Activated CD4-positive, alpha-beta memory T cell treated with anti-CD3 and anti-CD28 coated beads, Interleukin-2, amount 10 ng/mL, durations not matched to agents 7 days and 5 days (primary cell): Measurements from ENCODE around the gene COASY. TPM values are rescaled to one million over a fixed set of nuclear protein-coding genes. Genes with fewer than 3 reads are reported as not detected.
A peak's percentile ranks its signal among the peaks of the same experiment; 100 is the strongest.
"Not testable (repeated sequence)": the region's sequence is repeated elsewhere in the genome, so short reads cannot be mapped to it uniquely, and the experiment has no call there.

Source experiments
- CTCF ChIA-PET: fragments of 350-600 bp; sonication (Branson Sonifier 250); formaldehyde crosslinking; loops from one replicate; lab custom pipeline; 2021; ENCODE audit warnings: antibody characterized with exemption, inconsistent platforms; lab: Charles Lee
- POLR2A ChIA-PET: fragments of 350-600 bp; sonication (Branson Sonifier 250); formaldehyde crosslinking; loops from one replicate; lab custom pipeline; 2021; ENCODE audit warnings: antibody characterized with exemption; lab: Charles Lee
- DNase-seq: peaks from one replicate; pipeline ENCODE4 v3.0.0-alpha.2; 2020
- H3K27ac Mint-ChIP-seq: one replicate; pipeline ENCODE4 v1.8.0; 2021; ENCODE audit warnings: mild to moderate bottlenecking, mixed read lengths
- H3K27me3 Mint-ChIP-seq: one replicate; pipeline ENCODE4 v1.8.0; 2021; ENCODE audit warnings: mixed read lengths
- H3K36me3 Mint-ChIP-seq: one replicate; pipeline ENCODE4 v1.8.0; 2021; ENCODE audit warnings: low read depth, mixed read lengths
- H3K4me1 Mint-ChIP-seq: one replicate; pipeline ENCODE4 v1.8.0; 2021; ENCODE audit warnings: mixed read lengths
- H3K4me3 Mint-ChIP-seq: one replicate; pipeline ENCODE4 v1.8.0; 2021; ENCODE audit warnings: mild to moderate bottlenecking, mixed read lengths
- H3K9me3 Mint-ChIP-seq: one replicate; pipeline ENCODE4 v1.8.0; 2021; ENCODE audit warnings: mixed read lengths
- total RNA-seq, 2 experiments: library from RNA; stranded (reverse); gene quantifications; one replicate each; pipeline ENCODE4 v1.2.3, GENCODE V29; 2021

Gene COASY
- total RNA-seq, 2 experiments from 2014 or later: 80.1 to 84.3 TPM

DNA sequence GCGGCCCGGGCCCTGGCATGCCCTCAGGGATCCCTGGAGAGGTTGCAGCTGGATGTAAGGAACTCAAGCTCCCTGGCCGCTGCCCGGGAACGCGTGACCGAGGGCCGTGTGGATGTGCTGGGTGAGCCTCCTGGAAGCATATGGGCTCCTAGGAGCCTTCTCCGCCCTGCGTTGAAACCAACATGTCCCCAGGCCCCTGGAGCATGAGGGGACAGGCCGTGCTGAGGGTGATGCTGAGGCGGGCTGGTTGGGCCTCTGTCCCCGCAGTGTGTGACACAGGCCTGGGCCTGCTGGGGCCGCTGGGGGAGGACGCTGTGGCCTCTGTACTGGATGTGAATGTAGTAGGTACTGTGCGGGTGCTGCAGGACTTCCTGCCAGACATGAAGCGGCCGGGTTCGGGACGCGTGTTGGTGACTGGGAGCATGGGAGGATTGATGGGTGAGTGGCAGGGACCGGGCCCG is 14.9 kb upstream of the COASY start:
- Mint-ChIP-seq H3K4me1 (peaks cover 9% of the 10 kb centered on the region), H3K27me3 (no peaks in the 10 kb centered on the region), H3K4me3 (no peak overlapping the region), H3K36me3 (no peaks in the 10 kb centered on the region), H3K27ac (no peak overlapping the region), H3K9me3 (no peaks in the 10 kb centered on the region)
- ChIA-PET CTCF (interaction anchor here (1.7 to 2.6 kb wide), 2 partner anchors 10 to 12 kb away, joined by 6 to 19 read pairs; partner anchors contain the start of gene NAGLU), POLR2A (interaction anchor here (1.1 to 3.3 kb wide), 3 partner anchors 11 to 131 kb away, joined by 4 to 17 read pairs (median 4); partner anchors contain the start of gene NAGLU)
- DNase-seq: no peak

DNA sequence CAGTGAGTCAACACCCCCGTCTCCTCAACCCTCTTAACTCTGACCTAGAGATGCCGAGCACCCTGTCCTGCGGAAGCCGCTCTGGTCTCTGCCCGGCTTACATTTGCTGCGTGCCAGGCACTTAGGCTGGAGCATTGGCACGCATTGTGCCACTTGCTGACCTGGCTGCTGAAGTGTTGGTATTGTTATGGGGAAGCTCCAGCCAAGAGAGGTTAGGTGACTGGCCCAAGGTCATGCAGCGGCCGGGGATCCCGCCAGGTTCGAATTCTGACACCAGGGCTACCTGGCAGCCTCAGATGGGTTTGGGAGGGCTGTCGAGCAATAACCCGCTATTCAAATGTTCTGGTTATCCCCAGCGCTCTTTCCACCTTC is 14.3 kb upstream of the COASY start:
- POLR2A ChIA-PET: interaction anchor here (1.0 to 3.3 kb wide), 5 partner anchors 10 to 130 kb away, joined by 3 to 17 read pairs (median 4); partner anchors contain the start of gene NAGLU
- Mint-ChIP-seq H3K36me3 (no peaks in the 10 kb centered on the region), H3K27me3 (no peaks in the 10 kb centered on the region)

DNA sequence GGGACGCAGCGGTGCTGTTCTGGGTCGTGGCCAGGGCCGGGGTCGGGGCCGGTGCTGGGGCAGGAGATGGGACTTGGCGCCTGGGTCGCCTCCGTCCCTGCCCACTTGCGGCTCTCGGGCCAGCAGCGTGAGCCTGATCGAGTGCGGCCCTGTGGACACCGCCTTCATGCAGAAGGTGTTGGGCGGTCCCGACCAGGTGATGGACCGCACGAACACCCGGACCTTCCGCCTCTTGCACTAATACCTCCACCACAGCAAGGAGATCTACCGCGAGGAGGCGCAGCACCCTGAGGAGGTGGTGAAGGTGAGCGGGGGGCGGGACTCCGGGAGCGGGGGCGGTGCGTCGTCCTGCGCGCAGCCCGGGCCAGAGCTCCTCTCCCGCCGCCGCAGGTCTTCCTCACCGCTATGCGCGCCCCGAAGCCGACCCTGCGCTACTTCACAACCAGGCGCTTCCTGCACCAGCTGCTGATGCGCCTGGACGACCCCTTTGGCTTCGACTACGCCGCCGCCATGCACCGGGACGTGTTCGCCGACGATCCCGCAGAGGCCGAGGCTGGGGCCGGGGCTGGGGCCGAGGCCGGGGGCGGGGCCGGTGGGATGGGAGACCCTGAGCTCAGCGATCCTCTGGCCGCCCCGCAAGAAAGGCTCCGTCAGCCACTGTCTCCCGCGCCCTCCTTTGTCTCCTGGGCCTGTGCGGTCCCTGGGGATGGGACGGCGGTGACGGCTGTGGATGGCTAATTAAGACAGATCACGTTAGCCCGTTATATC is 13.7 kb upstream of the COASY start:
- Mint-ChIP-seq H3K9me3 (no peaks in the 10 kb centered on the region), H3K27me3 (no peaks in the 10 kb centered on the region), H3K36me3 (no peaks in the 10 kb centered on the region), H3K4me1 (peaks cover 10% of the 10 kb centered on the region), H3K4me3 (no peak overlapping the region), H3K27ac (no peak overlapping the region)
- DNase-seq: peak; percentile 80
- ChIA-PET POLR2A (interaction anchor here (0.6 to 3.3 kb wide), 7 partner anchors 10 to 245 kb away, joined by 3 to 17 read pairs (median 4); partner anchors contain the start of genes MLX and NAGLU), CTCF (interaction anchor here (0.9 to 2.6 kb wide), 7 partner anchors 10 to 215 kb away, joined by 3 to 19 read pairs (median 5); partner anchors contain the start of gene NAGLU)

More for the DNA sequence above, 14.3 kb upstream of the COASY start:
- Mint-ChIP-seq H3K4me3 (no peak overlapping the region), H3K4me1 (peaks cover 9% of the 10 kb centered on the region), H3K27ac (no peak overlapping the region), H3K9me3 (no peaks in the 10 kb centered on the region)
- CTCF ChIA-PET: interaction anchor here (0.9 to 2.6 kb wide), 5 partner anchors 10 to 216 kb away, joined by 3 to 19 read pairs (median 6); partner anchors contain the start of gene NAGLU
- DNase-seq: no peak

DNA sequence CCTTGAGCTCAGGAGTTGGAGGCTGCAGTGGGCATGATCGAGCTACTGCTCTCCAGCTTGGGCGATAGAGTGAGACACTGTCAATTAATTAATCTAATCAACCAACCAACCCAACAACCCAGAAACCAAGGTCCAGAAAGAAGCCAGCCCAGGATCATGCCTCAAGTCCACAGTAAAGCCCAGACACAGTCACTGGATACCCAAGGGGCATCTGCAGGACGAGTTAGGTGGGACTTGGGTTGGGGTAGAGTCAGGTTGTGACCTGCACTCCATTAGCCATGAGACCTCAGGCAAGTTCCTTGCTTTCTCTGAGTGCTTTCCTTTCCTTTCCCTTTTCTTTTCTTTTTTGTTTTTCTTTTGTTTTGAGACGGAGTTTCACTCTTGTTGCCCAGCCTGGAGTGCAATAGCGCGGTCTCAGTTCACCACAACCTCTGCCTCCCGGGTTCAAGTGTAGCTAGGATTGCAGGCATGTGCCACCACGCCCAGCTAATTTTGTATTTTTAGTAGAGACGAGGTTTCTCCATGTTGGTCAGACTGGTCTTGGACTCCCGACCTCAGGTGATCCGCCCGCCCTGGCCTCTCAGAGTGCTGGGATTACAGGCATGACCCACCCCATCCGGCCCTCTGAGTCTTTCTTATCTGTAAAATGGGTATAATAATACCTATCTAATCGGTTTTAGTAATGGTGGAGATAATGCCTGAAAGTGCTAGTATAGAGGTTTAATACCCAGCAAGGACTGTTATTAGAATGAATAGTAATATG is 12.8 kb upstream of the COASY start:
- ChIA-PET POLR2A (interaction anchor here (1.0 to 3.3 kb wide), 4 partner anchors 11 to 129 kb away, joined by 4 to 17 read pairs (median 5); partner anchors contain the start of genes MLX and NAGLU), CTCF (interaction anchor here (1.1 to 2.6 kb wide), 6 partner anchors 9 to 214 kb away, joined by 3 to 19 read pairs (median 6); partner anchors contain the start of gene NAGLU)
- H3K4me1 Mint-ChIP-seq: peaks cover 16% of the 10 kb centered on the region

DNA sequence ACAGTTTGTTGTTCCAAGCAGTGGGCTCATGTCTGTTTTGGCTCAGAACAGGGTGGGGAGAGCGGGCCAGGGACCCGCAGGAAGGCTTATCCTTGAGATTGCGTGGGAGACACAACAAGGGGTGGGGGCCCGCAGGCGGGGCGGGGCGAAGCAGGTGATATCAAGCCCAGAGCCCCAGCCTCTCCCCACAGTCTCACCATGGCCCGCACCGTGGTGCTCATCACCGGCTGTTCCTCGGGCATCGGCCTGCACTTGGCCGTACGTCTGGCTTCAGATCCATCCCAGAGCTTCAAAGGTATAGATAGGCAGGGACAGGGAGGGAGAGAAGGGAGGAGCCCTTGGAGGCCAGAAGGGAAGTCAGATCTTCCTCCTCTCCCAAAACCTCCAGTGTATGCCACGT is 9.2 kb upstream of the COASY start, which contains the start of gene HSD17B1:
Gene HSD17B1 (plus strand): TSS at position 188 of the 400 bp plus-strand sequence. CDS start 11 bp downstream, at position 199.
- peaks cover 30% of the 10 kb centered on the region for H3K4me1 Mint-ChIP-seq
- peak within 1 kb of the TSS; percentile 87 for H3K27ac Mint-ChIP-seq
- H3K9me3 Mint-ChIP-seq, H3K36me3 Mint-ChIP-seq, DNase-seq, H3K27me3 Mint-ChIP-seq, POLR2A ChIA-PET: not testable (repeated sequence)
- H3K4me3 Mint-ChIP-seq: peak within 1 kb of the TSS; percentile 91
- CTCF ChIA-PET: interaction anchor here (1.2 kb wide), 1 partner anchor 149 kb away, joined by 3 read pairs; no protein-coding TSS in a partner anchor

More for the DNA sequence above, 12.8 kb upstream of the COASY start:
- DNase-seq: no peak
- no peaks in the 10 kb centered on the region for H3K9me3 Mint-ChIP-seq
- H3K4me3 Mint-ChIP-seq: peak overlapping the region; percentile 16
- H3K36me3 Mint-ChIP-seq: no peaks in the 10 kb centered on the region
- H3K27me3 Mint-ChIP-seq: no peaks in the 10 kb centered on the region
- H3K27ac Mint-ChIP-seq: no peak overlapping the region

DNA sequence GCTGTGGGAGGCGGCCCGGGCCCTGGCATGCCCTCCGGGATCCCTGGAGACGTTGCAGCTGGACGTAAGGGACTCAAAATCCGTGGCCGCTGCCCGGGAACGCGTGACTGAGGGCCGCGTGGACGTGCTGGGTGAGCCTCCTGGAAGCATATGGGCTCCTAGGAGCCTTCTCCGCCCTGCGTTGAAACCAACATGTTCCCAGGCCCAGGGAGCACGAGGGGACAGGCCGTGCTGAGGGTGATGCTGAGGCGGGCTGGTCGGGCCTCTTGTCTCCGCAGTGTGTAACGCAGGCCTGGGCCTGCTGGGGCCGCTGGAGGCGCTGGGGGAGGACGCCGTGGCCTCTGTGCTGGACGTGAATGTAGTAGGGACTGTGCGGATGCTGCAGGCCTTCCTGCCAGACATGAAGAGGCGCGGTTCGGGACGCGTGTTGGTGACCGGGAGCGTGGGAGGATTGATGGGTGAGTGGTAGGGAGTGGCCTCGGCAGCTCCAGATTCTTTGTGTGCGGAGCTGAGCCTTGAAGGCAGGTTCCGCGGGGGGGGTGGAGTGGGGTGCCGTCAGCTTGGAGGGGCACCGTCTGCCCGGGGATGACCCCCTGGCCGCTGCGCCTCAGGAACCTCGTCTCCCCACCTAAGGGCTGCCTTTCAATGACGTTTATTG is 8.7 kb upstream of the COASY start:
- Mint-ChIP-seq H3K27ac (no peak overlapping the region), H3K9me3 (no peaks in the 10 kb centered on the region), H3K4me1 (peaks cover 30% of the 10 kb centered on the region), H3K36me3 (no peaks in the 10 kb centered on the region), H3K4me3 (peak overlapping the region; percentile 91), H3K27me3 (no peaks in the 10 kb centered on the region)
- CTCF ChIA-PET: interaction anchor here (1.2 to 2.1 kb wide), 2 partner anchors 23 to 149 kb away, joined by 3 to 6 read pairs; no protein-coding TSS in a partner anchor
- no peak for DNase-seq
- POLR2A ChIA-PET: interaction anchor here (1.8 to 2.2 kb wide), 4 partner anchors 12 to 24 kb away, joined by 10 to 23 read pairs (median 14); partner anchors contain the start of genes MLX, NAGLU and PSMC3IP

DNA sequence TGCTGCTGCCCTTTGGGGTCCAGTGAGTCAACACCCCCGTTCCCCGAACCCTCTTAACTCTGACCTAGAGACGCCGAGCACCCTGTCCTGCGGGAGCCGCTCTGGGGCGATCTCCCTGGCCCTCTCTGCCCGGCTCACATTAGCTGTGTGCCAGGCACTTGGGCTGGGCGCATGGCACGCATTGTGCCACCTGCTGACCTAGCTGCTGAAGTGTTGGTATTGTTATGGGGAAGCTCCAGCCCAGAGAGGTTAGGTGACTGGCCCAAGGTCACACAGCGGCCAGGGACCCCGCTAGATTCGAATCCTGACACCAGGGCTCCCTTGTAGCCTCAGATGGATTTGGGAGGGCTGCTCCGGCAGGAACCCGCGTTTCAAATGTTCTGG is 8.1 kb upstream of the COASY start:
- H3K27me3 Mint-ChIP-seq: no peaks in the 10 kb centered on the region
- CTCF ChIA-PET: interaction anchor here (1.2 to 2.1 kb wide), 3 partner anchors 13 to 150 kb away, joined by 3 to 6 read pairs (median 3); no protein-coding TSS in a partner anchor
- POLR2A ChIA-PET: interaction anchor here (1.0 to 2.2 kb wide), 9 partner anchors 8 to 265 kb away, joined by 3 to 23 read pairs (median 7); partner anchors contain the start of genes MLX, NAGLU, PSMC3IP and STAT3

DNA sequence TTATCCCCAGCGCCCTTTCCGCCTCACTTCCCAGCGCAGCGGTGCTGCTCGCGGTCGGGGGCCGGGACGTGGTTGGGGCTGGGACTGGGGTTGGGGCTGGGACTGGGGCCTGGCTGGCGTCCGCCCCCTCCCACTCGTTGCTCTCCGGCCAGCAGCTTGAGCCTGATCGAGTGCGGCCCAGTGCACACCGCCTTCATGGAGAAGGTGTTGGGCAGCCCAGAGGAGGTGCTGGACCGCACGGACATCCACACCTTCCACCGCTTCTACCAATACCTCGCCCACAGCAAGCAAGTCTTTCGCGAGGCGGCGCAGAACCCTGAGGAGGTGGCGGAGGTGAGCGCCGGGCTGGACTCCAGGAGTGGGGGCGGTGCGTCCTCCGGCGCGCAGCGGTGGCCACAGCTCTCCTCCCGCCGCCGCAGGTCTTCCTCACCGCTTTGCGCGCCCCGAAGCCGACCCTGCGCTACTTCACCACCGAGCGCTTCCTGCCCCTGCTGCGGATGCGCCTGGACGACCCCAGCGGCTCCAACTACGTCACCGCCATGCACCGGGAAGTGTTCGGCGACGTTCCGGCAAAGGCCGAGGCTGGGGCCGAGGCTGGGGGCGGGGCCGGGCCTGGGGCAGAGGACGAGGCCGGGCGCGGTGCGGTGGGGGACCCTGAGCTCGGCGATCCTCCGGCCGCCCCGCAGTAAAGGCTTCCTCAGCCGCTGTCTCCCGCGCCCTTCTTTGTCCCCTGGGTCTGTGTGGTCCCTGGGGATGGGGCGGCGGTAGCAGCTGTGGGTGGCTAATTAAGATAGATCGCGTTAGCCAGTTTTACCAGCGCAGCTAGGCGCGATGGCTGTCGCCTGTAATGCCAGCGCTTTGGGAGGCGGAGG is 7.5 kb upstream of the COASY start:
- Mint-ChIP-seq H3K9me3 (no peaks in the 10 kb centered on the region), H3K36me3 (no peaks in the 10 kb centered on the region), H3K27ac (peak overlapping the region; percentile 87), H3K27me3 (no peaks in the 10 kb centered on the region), H3K4me3 (peak overlapping the region; percentile 91), H3K4me1 (peaks cover 22% of the 10 kb centered on the region)
- CTCF ChIA-PET: interaction anchor here (1.2 to 2.1 kb wide), 3 partner anchors 14 to 24 kb away, joined by 3 to 12 read pairs (median 6); partner anchors contain the start of gene PSMC3IP
- peak; percentile 82 for DNase-seq
- POLR2A ChIA-PET: interaction anchor here (0.7 to 2.2 kb wide), 10 partner anchors 8 to 266 kb away, joined by 3 to 23 read pairs (median 6); partner anchors contain the start of genes MLX, NAGLU, PSMC3IP and STAT3

More for the DNA sequence above, 8.1 kb upstream of the COASY start:
- peak; percentile 31 for DNase-seq
- Mint-ChIP-seq H3K9me3 (no peaks in the 10 kb centered on the region), H3K4me1 (peaks cover 27% of the 10 kb centered on the region), H3K36me3 (no peaks in the 10 kb centered on the region), H3K4me3 (peak overlapping the region; percentile 91), H3K27ac (peak overlapping the region; percentile 87)

DNA sequence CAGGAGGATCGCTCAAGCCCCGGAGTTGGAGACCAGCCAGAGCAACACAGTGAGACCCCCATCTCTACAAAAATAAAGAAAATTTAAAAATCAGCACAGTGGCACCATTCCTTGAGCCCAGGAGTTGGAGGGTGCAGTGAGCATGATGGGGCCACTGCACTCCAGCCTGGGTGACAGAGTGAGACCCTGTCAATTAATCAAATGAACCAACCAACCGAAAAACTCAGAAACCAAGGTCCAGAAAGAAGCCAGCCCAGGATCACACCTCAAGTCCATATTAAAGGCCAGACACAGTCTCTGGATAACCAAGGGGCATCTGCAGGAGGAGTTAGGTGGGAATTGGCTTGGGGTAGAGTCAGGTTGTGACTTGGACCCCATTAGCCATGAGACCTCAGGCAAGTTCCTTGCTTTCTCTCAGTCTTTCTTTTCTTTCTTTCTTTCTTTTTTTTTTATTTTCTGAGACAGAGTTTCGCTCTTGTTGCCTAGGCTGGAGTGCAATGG is 6.8 kb upstream of the COASY start:
- Mint-ChIP-seq H3K4me1 (peaks cover 24% of the 10 kb centered on the region), H3K27me3 (no peaks in the 10 kb centered on the region), H3K9me3 (no peaks in the 10 kb centered on the region), H3K36me3 (no peaks in the 10 kb centered on the region), H3K4me3 (peak overlapping the region; percentile 91), H3K27ac (peak overlapping the region; percentile 72)
- no peak for DNase-seq
- CTCF ChIA-PET: interaction anchor here (1.2 to 2.1 kb wide), 3 partner anchors 14 to 25 kb away, joined by 3 to 12 read pairs (median 6); partner anchors contain the start of gene PSMC3IP
- POLR2A ChIA-PET: interaction anchor here (0.7 to 2.2 kb wide), 10 partner anchors 8 to 267 kb away, joined by 3 to 23 read pairs (median 6); partner anchors contain the start of genes MLX, NAGLU, PSMC3IP and STAT3

DNA sequence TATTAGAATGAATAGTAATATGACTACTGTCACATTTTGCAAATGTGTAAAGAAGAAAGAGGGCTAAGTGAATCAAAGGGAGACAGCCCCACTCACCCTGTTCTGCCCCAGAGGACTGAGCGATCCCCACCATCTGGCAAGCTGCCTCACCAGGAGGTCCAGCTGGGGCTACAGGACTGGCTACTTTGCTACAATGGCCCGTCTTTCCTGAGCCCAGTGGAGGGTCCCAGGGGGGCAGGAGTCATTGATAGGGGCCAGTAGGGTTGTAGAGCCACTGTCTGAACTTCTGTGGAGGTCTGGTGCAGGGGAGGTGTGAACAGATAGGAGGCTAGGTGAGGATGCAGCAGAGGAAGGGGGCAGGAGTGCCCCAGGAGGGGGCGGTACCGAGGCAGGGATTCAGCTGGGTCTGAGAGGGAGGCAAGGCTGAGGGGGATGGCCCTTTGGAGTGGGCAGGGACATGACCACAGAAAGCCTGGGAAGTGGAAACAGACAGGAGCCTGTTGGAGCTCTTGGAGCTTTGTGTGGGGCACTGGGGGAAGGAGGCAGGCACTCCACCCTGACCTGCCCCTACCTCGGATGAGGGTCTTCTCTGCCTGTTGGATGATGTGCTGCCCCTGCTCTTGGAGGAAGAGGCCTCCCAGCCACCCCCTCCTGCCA is 5.9 kb upstream of the COASY start:
- DNase-seq, H3K4me3 Mint-ChIP-seq, POLR2A ChIA-PET, H3K27ac Mint-ChIP-seq, H3K27me3 Mint-ChIP-seq, H3K36me3 Mint-ChIP-seq, H3K9me3 Mint-ChIP-seq: not testable (repeated sequence)
- peaks cover 30% of the 10 kb centered on the region for H3K4me1 Mint-ChIP-seq
- CTCF ChIA-PET: interaction anchor here (1.8 kb wide), 1 partner anchor 22 kb away, joined by 12 read pairs; the partner anchor contains the start of gene PSMC3IP
